Breast epithelium (tissue), 3 donors: ENCODE data around the gene BCL2A1.

ENCODE experiments used
- CTCF ChIP-seq, 3 donors: fragments of 450-650 bp; IDR thresholded peaks; one replicate each; pipeline ENCODE4 v1.5.1; 2016 to 2017; ENCODE audit warnings: antibody characterized with exemption in 3 of 3, mild to moderate bottlenecking in 3 of 3, moderate library complexity in 3 of 3
- POLR2AphosphoS5 ChIP-seq, 3 donors: sonication (generic); formaldehyde crosslinking; IDR thresholded peaks; one replicate each; pipeline ENCODE4 v1.6.1; 2017; ENCODE audit warnings: antibody characterized with exemption in 3 of 3

GRCh38 chr15:79953951-79954444 is 17.0 kb downstream of the BCL2A1 start:
- no peak for TF ChIP-seq CTCF (IDR thresholded peaks at IDR 0.05)
- no peak for TF ChIP-seq POLR2AphosphoS5 (IDR thresholded peaks at IDR 0.05)
